Karpas-422 (cell line): Measurements from ENCODE around the gene CDH18. TPM values are rescaled to one million over a fixed set of nuclear protein-coding genes. Genes with fewer than 3 reads are reported as not detected.

ENCODE experiments used
- DNase-seq: peaks from one replicate; pipeline ENCODE4 v3.0.0-alpha.2; 2015
- H2AFZ ChIP-seq: fragments of 200-600 bp; sonication (generic); 2 replicates; pipeline ENCODE4 v1.6.1; 2014; ENCODE audit warnings: antibody characterized with exemption, low read length, mixed read lengths
- H3K27ac ChIP-seq: fragments of 200-600 bp; sonication (generic); 2 replicates; pipeline ENCODE4 v1.5.1; 2014; ENCODE audit warnings: mild to moderate bottlenecking, low read length, moderate library complexity
- H3K27me3 ChIP-seq: fragments of 200-600 bp; sonication (generic); 2 replicates; pipeline ENCODE4 v1.6.1; 2014; ENCODE audit warnings: low read length, mixed read lengths
- H3K36me3 ChIP-seq: fragments of 200-600 bp; sonication (generic); 2 replicates; pipeline ENCODE4 v1.6.1; 2014; ENCODE audit warnings: low read length, mixed read lengths; ENCODE audit not compliant: insufficient read depth
- H3K4me1 ChIP-seq: fragments of 200-600 bp; sonication (generic); 2 replicates; pipeline ENCODE4 v1.6.1; 2014; ENCODE audit warnings: mild to moderate bottlenecking, low read length, mixed read lengths
- H3K4me2 ChIP-seq: fragments of 200-600 bp; sonication (generic); 2 replicates; pipeline ENCODE4 v1.6.1; 2014; ENCODE audit warnings: low read length, low read depth, mild to moderate bottlenecking; ENCODE audit not compliant: poor library complexity, severe bottlenecking
- H3K4me3 ChIP-seq: fragments of 200-600 bp; sonication (generic); 2 replicates; pipeline ENCODE4 v1.5.1; 2014; ENCODE audit warnings: mild to moderate bottlenecking, antibody characterized with exemption, low read length, mixed read lengths
- H3K79me2 ChIP-seq: fragments of 200-600 bp; sonication (generic); 2 replicates; pipeline ENCODE4 v1.6.1; 2014; ENCODE audit warnings: mild to moderate bottlenecking, low read length, mixed read lengths
- H3K9ac ChIP-seq: fragments of 200-600 bp; sonication (generic); 2 replicates; pipeline ENCODE4 v1.6.0; 2014; ENCODE audit warnings: low read length
- H3K9me2 ChIP-seq: fragments of 200-600 bp; sonication (generic), shearing (Covaris generic); replicated peaks from 2 replicates; pipeline ENCODE4 v1.6.0; 2014; ENCODE audit warnings: mild to moderate bottlenecking, low read length, moderate library complexity; ENCODE audit not compliant: insufficient read depth
- H3K9me3 ChIP-seq: fragments of 300-700, 200-600 bp; sonication (generic); 2 replicates; pipeline ENCODE4 v1.6.1; 2014; ENCODE audit warnings: low read length, mixed read lengths
- H4K20me1 ChIP-seq: fragments of 200-600 bp; sonication (generic); 2 replicates; pipeline ENCODE4 v1.6.1; 2014; ENCODE audit warnings: mild to moderate bottlenecking, antibody characterized with exemption, low read length, low read depth; ENCODE audit not compliant: insufficient read depth
- total RNA-seq: library from RNA; depleted of rRNA; stranded (reverse); fragments of >200 nt; shearing (Covaris generic); gene quantifications from 2 replicates; pipeline ENCODE4 v1.2.3, GENCODE V29; 2014; ENCODE audit warnings: low replicate concordance

Gene CDH18
- total RNA-seq, 1 experiment from 2014 or later: not detected

- no peaks in the 10 kb centered on the region for H3K79me2 ChIP-seq
- H4K20me1 ChIP-seq: no peaks in the 10 kb centered on the region
- H3K27ac ChIP-seq: no peak overlapping the region
- H3K9me3 ChIP-seq: peaks cover 2% of the 10 kb centered on the region; the same call in 1 of the 2 replicates
- DNase-seq: no peak
- no peak overlapping the region for H3K4me3 ChIP-seq
- H3K36me3 ChIP-seq: no peaks in the 10 kb centered on the region
- no peaks in the 10 kb centered on the region for H3K4me1 ChIP-seq
- H3K9me2 ChIP-seq: no peaks in the 10 kb centered on the region
- no peaks in the 10 kb centered on the region for H3K27me3 ChIP-seq
- H2AFZ ChIP-seq: no peak overlapping the region
- no peak overlapping the region for H3K9ac ChIP-seq
- H3K4me2 ChIP-seq: no peak overlapping the region
Measured at GRCh38 chr5:19733612-19734495, 254.1 kb downstream of the CDH18 start.

- no peak overlapping the region for H2AFZ ChIP-seq
- H3K4me2 ChIP-seq: no peak overlapping the region
- H3K9me3 ChIP-seq: peaks cover 5% of the 10 kb centered on the region
- H3K9me2 ChIP-seq: no peaks in the 10 kb centered on the region
- H3K27me3 ChIP-seq: no peaks in the 10 kb centered on the region
- no peak overlapping the region for H3K9ac ChIP-seq
- no peaks in the 10 kb centered on the region for H3K36me3 ChIP-seq
- no peak overlapping the region for H3K4me3 ChIP-seq
- peaks cover 6% of the 10 kb centered on the region for H3K4me1 ChIP-seq
- H3K27ac ChIP-seq: no peak overlapping the region
- DNase-seq: no peak
- H3K79me2 ChIP-seq: no peaks in the 10 kb centered on the region
- no peaks in the 10 kb centered on the region for H4K20me1 ChIP-seq
Measured at GRCh38 chr5:19728571-19728970, 259.4 kb downstream of the CDH18 start.

- no peaks in the 10 kb centered on the region for H3K4me1 ChIP-seq
- no peak overlapping the region for H3K9ac ChIP-seq
- no peak overlapping the region for H3K4me3 ChIP-seq
- H4K20me1 ChIP-seq: no peaks in the 10 kb centered on the region
- no peak for DNase-seq
- H2AFZ ChIP-seq: no peak overlapping the region
- H3K27me3 ChIP-seq: no peaks in the 10 kb centered on the region
- peaks cover 15% of the 10 kb centered on the region for H3K9me3 ChIP-seq
- no peaks in the 10 kb centered on the region for H3K9me2 ChIP-seq
- no peaks in the 10 kb centered on the region for H3K79me2 ChIP-seq
- H3K27ac ChIP-seq: no peak overlapping the region
- no peak overlapping the region for H3K4me2 ChIP-seq
- H3K36me3 ChIP-seq: no peaks in the 10 kb centered on the region
Measured at GRCh38 chr5:19719109-19719508, 268.9 kb downstream of the CDH18 start.

- H3K79me2 ChIP-seq: no peaks in the 10 kb centered on the region
- H3K9me2 ChIP-seq: no peaks in the 10 kb centered on the region
- no peaks in the 10 kb centered on the region for H3K36me3 ChIP-seq
- H4K20me1 ChIP-seq: no peaks in the 10 kb centered on the region
- no peaks in the 10 kb centered on the region for H3K27me3 ChIP-seq
- H3K9ac ChIP-seq: no peak overlapping the region
- H3K4me1 ChIP-seq: no peaks in the 10 kb centered on the region
- H3K4me2 ChIP-seq: no peak overlapping the region
- peaks cover 30% of the 10 kb centered on the region for H3K9me3 ChIP-seq
- DNase-seq: no peak
- H3K27ac ChIP-seq: no peak overlapping the region
- no peak overlapping the region for H2AFZ ChIP-seq
- no peak overlapping the region for H3K4me3 ChIP-seq
Measured at GRCh38 chr5:19713740-19714139, 274.3 kb downstream of the CDH18 start.

- Histone ChIP-seq H4K20me1 (no peaks in the 10 kb centered on the region), H3K9me3 (peaks cover 17% of the 10 kb centered on the region)
- DNase-seq: no peak
Measured at GRCh38 chr5:19709403-19709802, 278.6 kb downstream of the CDH18 start.

GRCh38 chr5:19706776-19707175 is 281.2 kb downstream of the CDH18 start:
- H3K4me1 ChIP-seq: no peaks in the 10 kb centered on the region
- H3K27me3 ChIP-seq: no peaks in the 10 kb centered on the region
- H3K27ac ChIP-seq: no peak overlapping the region
- no peaks in the 10 kb centered on the region for H3K79me2 ChIP-seq
- DNase-seq: no peak
- no peak overlapping the region for H3K9ac ChIP-seq
- no peak overlapping the region for H2AFZ ChIP-seq
- H3K4me3 ChIP-seq: no peak overlapping the region
- no peaks in the 10 kb centered on the region for H4K20me1 ChIP-seq
- H3K9me3 ChIP-seq: peaks cover 6% of the 10 kb centered on the region; the same call in 1 of the 2 replicates
- no peaks in the 10 kb centered on the region for H3K9me2 ChIP-seq
- no peaks in the 10 kb centered on the region for H3K36me3 ChIP-seq
- no peak overlapping the region for H3K4me2 ChIP-seq

More at GRCh38 chr5:19709403-19709802, 278.6 kb downstream of the CDH18 start:
- no peaks in the 10 kb centered on the region for H3K36me3 ChIP-seq
- H2AFZ ChIP-seq: no peak overlapping the region
- H3K79me2 ChIP-seq: no peaks in the 10 kb centered on the region
- no peaks in the 10 kb centered on the region for H3K9me2 ChIP-seq
- no peaks in the 10 kb centered on the region for H3K4me1 ChIP-seq
- H3K27ac ChIP-seq: no peak overlapping the region
- H3K4me2 ChIP-seq: no peak overlapping the region
- no peaks in the 10 kb centered on the region for H3K27me3 ChIP-seq
- H3K9ac ChIP-seq: no peak overlapping the region
- no peak overlapping the region for H3K4me3 ChIP-seq

GRCh38 chr5:19701731-19702130 is 286.3 kb downstream of the CDH18 start:
- no peaks in the 10 kb centered on the region for H4K20me1 ChIP-seq
- no peaks in the 10 kb centered on the region for H3K4me1 ChIP-seq
- no peaks in the 10 kb centered on the region for H3K79me2 ChIP-seq
- no peak overlapping the region for H2AFZ ChIP-seq
- H3K9ac ChIP-seq: no peak overlapping the region
- H3K4me3 ChIP-seq: no peak overlapping the region
- H3K36me3 ChIP-seq: no peaks in the 10 kb centered on the region
- no peaks in the 10 kb centered on the region for H3K9me2 ChIP-seq
- H3K27ac ChIP-seq: no peak overlapping the region
- H3K4me2 ChIP-seq: no peak overlapping the region
- H3K27me3 ChIP-seq: no peaks in the 10 kb centered on the region
- H3K9me3 ChIP-seq: peaks cover 5% of the 10 kb centered on the region
- DNase-seq: no peak

- no peak overlapping the region for H3K4me2 ChIP-seq
- H3K27me3 ChIP-seq: no peaks in the 10 kb centered on the region
- H3K4me1 ChIP-seq: no peaks in the 10 kb centered on the region
- H3K9ac ChIP-seq: no peak overlapping the region
- peaks cover 5% of the 10 kb centered on the region for H3K9me3 ChIP-seq
- H3K9me2 ChIP-seq: no peaks in the 10 kb centered on the region
- DNase-seq: no peak
- H2AFZ ChIP-seq: no peak overlapping the region
- no peak overlapping the region for H3K27ac ChIP-seq
- H4K20me1 ChIP-seq: no peaks in the 10 kb centered on the region
- H3K36me3 ChIP-seq: no peaks in the 10 kb centered on the region
- H3K79me2 ChIP-seq: no peaks in the 10 kb centered on the region
- H3K4me3 ChIP-seq: no peak overlapping the region
Measured at GRCh38 chr5:19694949-19695611, 292.9 kb downstream of the CDH18 start.
